Measurements from ENCODE around the gene HOXC10.

The HOXC10 gene

DNA sequence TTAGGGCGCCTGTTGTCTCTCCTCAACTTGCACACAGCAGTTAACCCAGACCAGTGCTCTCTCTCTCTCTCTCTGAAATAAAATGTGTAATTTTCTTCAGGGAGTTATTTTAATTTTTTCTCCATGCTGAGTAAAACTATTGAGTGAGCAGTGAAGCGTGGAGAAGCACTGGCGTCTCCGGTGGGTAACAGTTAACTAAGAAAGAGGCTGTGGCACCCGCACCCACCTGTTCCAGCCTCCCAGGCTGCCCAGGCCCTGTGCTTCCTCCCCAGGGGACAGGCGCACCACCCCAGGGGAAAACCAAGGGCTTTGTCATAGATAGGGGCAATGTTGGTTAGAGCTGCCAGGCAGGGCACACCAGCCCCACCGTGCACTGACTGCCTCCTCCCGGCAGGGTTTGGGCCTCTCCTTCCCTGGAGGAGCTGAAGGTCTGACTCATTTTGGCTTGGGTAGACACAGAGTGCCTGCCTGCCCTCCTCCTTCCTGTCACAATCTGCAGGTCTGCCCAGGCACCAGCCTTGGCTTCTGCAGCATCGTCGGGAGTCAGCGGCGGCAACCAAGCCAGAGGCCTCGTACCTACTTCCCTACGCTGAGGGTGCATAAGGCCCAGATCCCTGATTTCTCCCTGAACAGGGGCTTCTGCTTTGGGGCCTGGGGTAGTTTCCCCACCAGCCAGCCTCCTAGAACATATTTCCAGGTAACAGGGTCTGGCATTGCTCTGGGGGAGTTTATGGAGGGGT, 51.8 kb downstream of the HOXC10 start:
- no peak for TF ChIP-seq CTCF (conservative IDR thresholded peaks at IDR 0.05; ENCODE audit: low read depth, low read length)
- no peak overlapping the region for H3K4me3 ChIP-seq (ENCODE audit: low read depth, low read length)
- DNase-seq (ENCODE audit: low read depth) = no peak

- H3K4me3 ChIP-seq (ENCODE audit: low read depth, low read length) = no peak overlapping the region
- no peak for TF ChIP-seq CTCF (conservative IDR thresholded peaks at IDR 0.05; ENCODE audit: low read depth, low read length)
- DNase-seq (ENCODE audit: low read depth) = no peak
Measured at GRCh38 chr12:54037360-54038283, 52.7 kb downstream of the HOXC10 start.

- DNase-seq (ENCODE audit: low read depth) = no peak
- no peak for TF ChIP-seq CTCF (conservative IDR thresholded peaks at IDR 0.05; ENCODE audit: low read depth, low read length)
- H3K4me3 ChIP-seq (ENCODE audit: low read depth, low read length) = no peak overlapping the region
Measured at GRCh38 chr12:54038284-54038870, 53.4 kb downstream of the HOXC10 start.

DNA sequence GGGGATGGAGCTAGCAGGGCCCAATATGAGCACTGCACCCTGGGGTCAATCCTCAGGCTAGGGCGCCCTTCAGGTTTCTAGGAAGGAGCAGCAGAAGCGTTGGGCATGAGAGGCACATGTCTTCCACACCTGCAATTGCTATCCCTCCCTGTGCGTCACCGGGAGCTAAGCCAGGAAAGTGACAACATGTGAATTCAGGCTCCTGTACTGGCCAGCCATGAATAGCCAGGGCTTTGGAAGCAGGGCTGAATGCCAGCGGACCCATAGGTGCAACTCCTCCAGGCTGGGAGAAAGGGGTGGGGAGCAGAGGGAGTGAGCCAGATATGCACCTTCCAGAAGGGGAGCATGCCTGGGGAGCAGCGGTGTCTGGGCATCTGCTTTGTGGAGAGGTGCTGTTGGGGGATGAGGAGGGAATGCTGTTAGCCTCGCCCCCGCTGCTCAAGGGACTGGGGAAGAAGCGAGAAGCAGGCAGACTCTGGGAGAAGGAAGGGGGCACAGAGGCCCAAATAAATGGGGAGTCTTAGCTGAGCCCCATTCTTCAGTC, 54.0 kb downstream of the HOXC10 start:
- no peak for DNase-seq (ENCODE audit: low read depth)
- H3K4me3 ChIP-seq (ENCODE audit: low read depth, low read length) = no peak overlapping the region
- TF ChIP-seq CTCF (conservative IDR thresholded peaks at IDR 0.05; ENCODE audit: low read depth, low read length) = no peak

- no peak for DNase-seq (ENCODE audit: low read depth)
- H3K4me3 ChIP-seq (ENCODE audit: low read depth, low read length) = no peak overlapping the region
- no peak for TF ChIP-seq CTCF (conservative IDR thresholded peaks at IDR 0.05; ENCODE audit: low read depth, low read length)
Measured at GRCh38 chr12:54039417-54040147, 54.6 kb downstream of the HOXC10 start.
